GM12878 (cell line): ENCODE measurements around the gene KCNA1. TPM values are rescaled to one million over a fixed set of nuclear protein-coding genes. Genes with fewer than 3 reads are reported as not detected.

Experiments used
- ATAC-seq: fragments of 200-7000 bp; cut with Tn5 transposase; 3 replicates; pipeline ENCODE4 v1.9.1; 2020; ENCODE audit warnings: mild to moderate bottlenecking, moderate library complexity
- BruUV-seq: library from RNA; stranded (reverse); fragments of 400-500 nt; replicated peaks from 2 replicates; lab custom pipeline; 2021; lab: Mats Ljungman, UMichigan
- CTCF ChIA-PET: fragments of 300-600 bp; sonication (Branson Sonifier 250); formaldehyde crosslinking; extraction: SDS; loops from one replicate; lab custom pipeline; 2021; ENCODE audit warnings: inconsistent platforms; lab: Yijun Ruan, JAX
- POLR2A ChIA-PET: fragments of 350-600 bp; formaldehyde crosslinking; extraction: SDS; loops from one replicate; lab custom pipeline; 2021; ENCODE audit warnings: inconsistent platforms; lab: Charles Lee
- RAD21 ChIA-PET: fragments of 300-600 bp; sonication (Branson Sonifier 250); formaldehyde crosslinking; loops from one replicate; lab custom pipeline; 2023; ENCODE audit warnings: antibody characterized with exemption; ENCODE audit not compliant: unreplicated experiment; lab: Charles Lee
- SMC1A ChIA-PET: fragments of 300-600 bp; sonication (Branson Sonifier 250); formaldehyde crosslinking; loops from one replicate; lab custom pipeline; 2023; ENCODE audit not compliant: unreplicated experiment, uncharacterized antibody; lab: Charles Lee
- DNase-seq: peaks from one replicate; pipeline ENCODE4 v3.0.0-alpha.2; 2011; ENCODE audit warnings: low read depth, low spot score
- FAIRE-seq: peaks from 3 replicates; lab custom pipeline; 2011; peaks lifted over from hg19 to GRCh38; lab: Jason Lieb, UNC
- H2AFZ ChIP-seq: 2 replicates; pipeline ENCODE4 v1.6.0; 2011; ENCODE audit warnings: low read depth, low read length, control low read depth; ENCODE audit not compliant: control insufficient read depth
- H3K27ac ChIP-seq: 2 replicates; pipeline ENCODE4 v1.5.1; 2011; ENCODE audit warnings: control low read depth; ENCODE audit not compliant: control insufficient read depth, insufficient read depth
- H3K27me3 ChIP-seq, 2 experiments: replicated peaks in 1 of 2; 2 replicates each; pipeline versions ENCODE4 v1.6.0 to v1.6.1; 2011; ENCODE audit warnings: low read length in 1 of 2; ENCODE audit not compliant: control insufficient read depth in 2 of 2, insufficient read depth in 2 of 2
- H3K36me3 ChIP-seq, 2 experiments: 2 replicates each; pipeline ENCODE4 v1.5.1; 2011; ENCODE audit warnings: low read length in 1 of 2; ENCODE audit not compliant: control insufficient read depth in 2 of 2, insufficient read depth in 2 of 2
- H3K4me1 ChIP-seq: 2 replicates; pipeline ENCODE4 v1.6.1; 2011; ENCODE audit warnings: mild to moderate bottlenecking, low read length, moderate library complexity, mixed read lengths; ENCODE audit not compliant: control insufficient read depth, insufficient read depth
- H3K4me2 ChIP-seq: 2 replicates; pipeline ENCODE4 v1.6.0; 2011; ENCODE audit warnings: control low read depth; ENCODE audit not compliant: control insufficient read depth, insufficient read depth
- H3K4me3 ChIP-seq: fragments of 200-600 bp; sonication (generic); 2 replicates; pipeline ENCODE4 v1.5.1; 2016
- H3K79me2 ChIP-seq: 2 replicates; pipeline ENCODE4 v1.6.0; 2011; ENCODE audit warnings: low read length; ENCODE audit not compliant: control insufficient read depth, insufficient read depth
- H3K9ac ChIP-seq: 2 replicates; pipeline ENCODE4 v1.8.0; 2011; ENCODE audit warnings: low read length, control low read depth, mixed read lengths; ENCODE audit not compliant: control insufficient read depth, insufficient read depth
- H3K9me3 ChIP-seq: replicated peaks from 3 replicates; pipeline ENCODE4 v1.5.1; 2011; ENCODE audit warnings: mild to moderate bottlenecking, low read length; ENCODE audit not compliant: control insufficient read depth, insufficient read depth
- H4K20me1 ChIP-seq: 2 replicates; pipeline ENCODE4 v1.6.0; 2011; ENCODE audit not compliant: control insufficient read depth, insufficient read depth
- CBFB ChIP-seq: IDR thresholded peaks from 2 replicates; pipeline ENCODE4 v1.6.1; 2016; ENCODE audit warnings: antibody characterized with exemption, low read depth
- CBX5 ChIP-seq: sonication (generic); IDR thresholded peaks from 2 replicates; pipeline ENCODE4 v1.6.1; 2016; ENCODE audit warnings: low read depth, moderate library complexity, mild to moderate bottlenecking, inconsistent platforms
- DPF2 ChIP-seq: fragments of 450-650 bp; IDR thresholded peaks from 2 replicates; pipeline ENCODE4 v1.6.1; 2017; ENCODE audit warnings: mild to moderate bottlenecking
- HDGF ChIP-seq: fragments of 450-650 bp; IDR thresholded peaks from 2 replicates; pipeline ENCODE4 v1.6.1; 2016; ENCODE audit warnings: antibody characterized with exemption
- IRF4 ChIP-seq: IDR thresholded peaks from 2 replicates; pipeline ENCODE4 v1.6.1; 2011; ENCODE audit warnings: low read depth, low read length
- NFIC ChIP-seq: IDR thresholded peaks from 2 replicates; pipeline ENCODE4 v1.6.1; 2012; ENCODE audit warnings: low read depth, mild to moderate bottlenecking, inconsistent platforms, low read length, moderate library complexity
- RUNX3 ChIP-seq: IDR thresholded peaks from 2 replicates; pipeline ENCODE4 v1.6.1; 2012; ENCODE audit warnings: low read length, inconsistent platforms
- TAF1 ChIP-seq: IDR thresholded peaks from 2 replicates; pipeline ENCODE4 v1.6.1; 2011; ENCODE audit warnings: mild to moderate bottlenecking, low read depth, low read length, borderline replicate concordance
- ZNF217 ChIP-seq: fragments of 450-650 bp; IDR thresholded peaks from 2 replicates; pipeline ENCODE4 v1.6.1; 2017; ENCODE audit warnings: antibody characterized with exemption, mild to moderate bottlenecking
- WGBS: methylation state at CpG from one replicate; pipeline ENCODE4 v1.1.6; 2016; ENCODE audit warnings: low lambda C conversion rate; ENCODE audit not compliant: insufficient replicate concordance, insufficient coverage; ENCODE audit errors: missing lambda C conversion rate; 5-methylcytosine and 5-hydroxymethylcytosine counted together
- in situ Hi-C: fragments of 300-500 bp; cut with MboI; formaldehyde crosslinking; loops from 9 replicates; pipeline ENCODE4 v1.14.3; 2018; ENCODE audit warnings: mixed read lengths
- intact Hi-C: fragments of 100-400 bp; cut with micrococcal nuclease; formaldehyde crosslinking; loops from one replicate; pipeline ENCODE4 v1.14.2; 2022; ENCODE audit not compliant: unreplicated experiment
- polyA plus RNA-seq, 11 experiments: library from polyadenylated mRNA; depleted of rRNA in 4 of 11; unstranded in 6 of 11; stranded (reverse) in 5 of 11; fragments of >200 nt; fragmentation: Nextera tagmentation in 4 of 11; fragmentation: Illumina TruSeq in 1 of 11; extraction: Ambion mirVana in 4 of 11; extraction: Trizol in 1 of 11; gene quantifications; 1 replicate in 1 of 11; 2 replicates in 10 of 11; pipeline versions ENCODE4 v1.2.1 to v1.2.3, GENCODE V29; 2011 to 2016; ENCODE audit warnings: inconsistent platforms in 2 of 11, missing spikeins in 2 of 11, low read depth in 1 of 11
- total RNA-seq, 4 experiments: library from RNA; depleted of rRNA in 3 of 4; stranded (reverse); fragments of >200 nt in 3 of 4; fragmentation: Illumina TruSeq in 1 of 4; extraction: Trizol in 1 of 4; gene quantifications; 2 replicates each; pipeline versions ENCODE4 v1.2.1 to v1.2.3, GENCODE V29; 2013 to 2021
- TF ChIP-seq, protein P1 (sequence below): IDR thresholded peaks from 2 replicates; pipeline ENCODE4 v1.6.1; 2012; ENCODE audit warnings: mild to moderate bottlenecking, low read depth, low read length
- TF ChIP-seq, protein P2 (sequence below): IDR thresholded peaks from 2 replicates; pipeline ENCODE4 v1.6.1; 2011; ENCODE audit warnings: borderline replicate concordance, low read depth, mild to moderate bottlenecking, moderate library complexity, low read length; ENCODE audit not compliant: insufficient read depth, poor library complexity, severe bottlenecking
- TF ChIP-seq, protein P3 (sequence below): fragments of 450-650 bp; formaldehyde crosslinking; IDR thresholded peaks from 2 replicates; pipeline ENCODE4 v1.5.0; 2022; ENCODE audit warnings: mild to moderate bottlenecking, missing genetic modification characterization

The KCNA1 gene
- total and polyA plus RNA-seq, 10 of the 15 experiments (the other 5 are each of a cell fraction or from before 2014, with no cell fraction given) = 0.05 to 0.77 (median 0.33) TPM

DNA sequence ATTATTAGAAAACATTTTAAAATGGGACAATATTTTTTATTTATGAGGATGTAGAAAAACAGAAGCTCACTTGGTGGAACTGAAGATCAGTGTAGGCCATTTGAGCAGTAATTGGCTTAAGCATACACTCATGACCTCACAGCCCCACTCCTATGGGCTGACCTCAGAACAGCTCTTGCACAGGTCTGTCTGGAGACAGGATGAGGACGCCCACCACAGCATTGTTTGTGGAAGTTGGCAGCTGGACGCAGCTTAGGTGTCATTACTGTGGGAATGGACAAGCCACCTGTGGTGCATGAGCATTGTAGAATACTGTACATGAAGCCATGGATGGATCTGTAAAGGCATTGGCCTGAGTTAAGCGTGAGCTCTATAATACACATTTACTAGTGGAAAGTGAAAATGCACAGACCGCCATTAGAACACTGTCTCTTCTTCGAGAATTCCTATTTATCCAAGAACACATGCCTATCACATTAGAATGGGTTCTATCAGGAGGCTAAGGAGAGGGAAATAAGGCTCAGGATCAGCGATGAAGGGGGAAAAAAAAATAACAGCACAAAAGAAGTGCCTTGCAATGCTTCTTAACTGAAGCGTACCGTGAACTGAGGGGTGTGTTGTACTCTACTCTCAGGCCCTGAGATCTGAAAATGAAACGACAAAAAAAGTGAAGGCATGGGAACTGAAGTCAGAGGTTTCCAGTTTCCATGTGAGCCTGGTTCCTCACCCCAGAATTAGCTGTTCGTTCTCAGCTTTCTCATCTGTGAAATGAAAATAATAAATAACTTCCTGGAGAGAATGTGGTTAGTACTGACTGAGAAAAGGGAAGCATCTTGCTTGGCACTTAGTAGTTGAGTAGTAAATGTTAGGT is 33.6 kb downstream of the KCNA1 start (continued):
- TF ChIP-seq, protein P1, sequence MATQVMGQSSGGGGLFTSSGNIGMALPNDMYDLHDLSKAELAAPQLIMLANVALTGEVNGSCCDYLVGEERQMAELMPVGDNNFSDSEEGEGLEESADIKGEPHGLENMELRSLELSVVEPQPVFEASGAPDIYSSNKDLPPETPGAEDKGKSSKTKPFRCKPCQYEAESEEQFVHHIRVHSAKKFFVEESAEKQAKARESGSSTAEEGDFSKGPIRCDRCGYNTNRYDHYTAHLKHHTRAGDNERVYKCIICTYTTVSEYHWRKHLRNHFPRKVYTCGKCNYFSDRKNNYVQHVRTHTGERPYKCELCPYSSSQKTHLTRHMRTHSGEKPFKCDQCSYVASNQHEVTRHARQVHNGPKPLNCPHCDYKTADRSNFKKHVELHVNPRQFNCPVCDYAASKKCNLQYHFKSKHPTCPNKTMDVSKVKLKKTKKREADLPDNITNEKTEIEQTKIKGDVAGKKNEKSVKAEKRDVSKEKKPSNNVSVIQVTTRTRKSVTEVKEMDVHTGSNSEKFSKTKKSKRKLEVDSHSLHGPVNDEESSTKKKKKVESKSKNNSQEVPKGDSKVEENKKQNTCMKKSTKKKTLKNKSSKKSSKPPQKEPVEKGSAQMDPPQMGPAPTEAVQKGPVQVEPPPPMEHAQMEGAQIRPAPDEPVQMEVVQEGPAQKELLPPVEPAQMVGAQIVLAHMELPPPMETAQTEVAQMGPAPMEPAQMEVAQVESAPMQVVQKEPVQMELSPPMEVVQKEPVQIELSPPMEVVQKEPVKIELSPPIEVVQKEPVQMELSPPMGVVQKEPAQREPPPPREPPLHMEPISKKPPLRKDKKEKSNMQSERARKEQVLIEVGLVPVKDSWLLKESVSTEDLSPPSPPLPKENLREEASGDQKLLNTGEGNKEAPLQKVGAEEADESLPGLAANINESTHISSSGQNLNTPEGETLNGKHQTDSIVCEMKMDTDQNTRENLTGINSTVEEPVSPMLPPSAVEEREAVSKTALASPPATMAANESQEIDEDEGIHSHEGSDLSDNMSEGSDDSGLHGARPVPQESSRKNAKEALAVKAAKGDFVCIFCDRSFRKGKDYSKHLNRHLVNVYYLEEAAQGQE = no peak
- no peak for TF ChIP-seq TAF1
- TF ChIP-seq DPF2 = no peak

DNA sequence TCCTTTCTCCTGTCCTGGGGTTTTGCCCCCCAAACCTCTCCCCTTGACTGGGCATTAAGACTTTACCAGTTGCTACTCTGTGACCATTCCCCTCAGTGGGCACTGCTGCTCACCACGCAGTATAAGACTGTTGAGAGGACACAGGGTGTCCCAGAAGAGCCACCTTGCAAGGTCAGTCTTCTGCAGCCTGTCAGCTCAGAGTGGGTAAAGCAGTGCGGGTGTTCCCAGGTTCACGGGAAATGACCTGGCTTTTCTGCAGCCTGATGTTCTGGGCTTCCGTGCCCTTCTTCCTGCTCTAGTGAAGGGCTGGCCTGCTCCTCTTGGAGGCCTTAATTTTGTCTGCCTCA is 34.2 kb downstream of the KCNA1 start:
- H4K20me1 ChIP-seq = no peaks in the 10 kb centered on the region
- H3K4me1 ChIP-seq = peaks cover 32% of the 10 kb centered on the region
- H3K9ac ChIP-seq = peak overlapping the region; percentile 29; the same call in 1 of the 2 replicates
- H2AFZ ChIP-seq = peak overlapping the region; percentile 52
- no peaks in the 10 kb centered on the region for H3K79me2 ChIP-seq
- ChIA-PET POLR2A (interaction anchor here (1.0 kb wide), 1 partner anchor 86 kb away, joined by 3 read pairs; no protein-coding TSS in a partner anchor), SMC1A (interaction anchor here (1.4 to 2.3 kb wide), 4 partner anchors 36 to 86 kb away, joined by 3 to 13 read pairs (median 4); no protein-coding TSS in a partner anchor), CTCF (interaction anchor here (1.2 to 2.2 kb wide), 6 partner anchors 9 to 94 kb away, joined by 3 to 6 read pairs (median 4); no protein-coding TSS in a partner anchor), RAD21 (interaction anchor here (1.9 to 2.4 kb wide), 2 partner anchors 86 to 88 kb away, joined by 4 to 9 read pairs; no protein-coding TSS in a partner anchor)
- ATAC-seq (peak; percentile 69; the same call in 1 of the 3 replicates), FAIRE-seq (no peak), DNase-seq (no peak)
- H3K4me3 ChIP-seq = no peak overlapping the region
- H3K27me3 ChIP-seq = no peaks in the 10 kb centered on the region
- H3K9me3 ChIP-seq = no peaks in the 10 kb centered on the region
- peak overlapping the region; percentile 94 for H3K27ac ChIP-seq
- intact Hi-C loops (loop anchor here (5.0 kb wide), 1 partner anchor 58 kb away; no protein-coding TSS in a partner anchor), in situ Hi-C loops (no loop called here)
- peak overlapping the region; percentile 89 for H3K4me2 ChIP-seq
- 37% methylated on average over 4 of the region's 4 CpGs for WGBS
- H3K36me3 ChIP-seq = no peaks in the 10 kb centered on the region
- BruUV-seq = no TSS peak
- TF ChIP-seq NFIC = 0 out of 2 replicates have a peak, but pooled peaks have one; percentile 7
- 0 out of 2 replicates have a peak, but pooled peaks have one; percentile 39 for TF ChIP-seq ZNF217
- TF ChIP-seq CBX5 = 0 out of 2 replicates have a peak, but pooled peaks have one; percentile 14
- TF ChIP-seq RUNX3 = no peak
- no peak for TF ChIP-seq HDGF
- peak; percentile 57; the same call in 1 of the 2 replicates for TF ChIP-seq DPF2
- TF ChIP-seq, protein P2, sequence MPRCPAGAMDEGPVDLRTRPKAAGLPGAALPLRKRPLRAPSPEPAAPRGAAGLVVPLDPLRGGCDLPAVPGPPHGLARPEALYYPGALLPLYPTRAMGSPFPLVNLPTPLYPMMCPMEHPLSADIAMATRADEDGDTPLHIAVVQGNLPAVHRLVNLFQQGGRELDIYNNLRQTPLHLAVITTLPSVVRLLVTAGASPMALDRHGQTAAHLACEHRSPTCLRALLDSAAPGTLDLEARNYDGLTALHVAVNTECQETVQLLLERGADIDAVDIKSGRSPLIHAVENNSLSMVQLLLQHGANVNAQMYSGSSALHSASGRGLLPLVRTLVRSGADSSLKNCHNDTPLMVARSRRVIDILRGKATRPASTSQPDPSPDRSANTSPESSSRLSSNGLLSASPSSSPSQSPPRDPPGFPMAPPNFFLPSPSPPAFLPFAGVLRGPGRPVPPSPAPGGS = peak; percentile 4
- TF ChIP-seq IRF4 = no peak
- TF ChIP-seq, protein P3, sequence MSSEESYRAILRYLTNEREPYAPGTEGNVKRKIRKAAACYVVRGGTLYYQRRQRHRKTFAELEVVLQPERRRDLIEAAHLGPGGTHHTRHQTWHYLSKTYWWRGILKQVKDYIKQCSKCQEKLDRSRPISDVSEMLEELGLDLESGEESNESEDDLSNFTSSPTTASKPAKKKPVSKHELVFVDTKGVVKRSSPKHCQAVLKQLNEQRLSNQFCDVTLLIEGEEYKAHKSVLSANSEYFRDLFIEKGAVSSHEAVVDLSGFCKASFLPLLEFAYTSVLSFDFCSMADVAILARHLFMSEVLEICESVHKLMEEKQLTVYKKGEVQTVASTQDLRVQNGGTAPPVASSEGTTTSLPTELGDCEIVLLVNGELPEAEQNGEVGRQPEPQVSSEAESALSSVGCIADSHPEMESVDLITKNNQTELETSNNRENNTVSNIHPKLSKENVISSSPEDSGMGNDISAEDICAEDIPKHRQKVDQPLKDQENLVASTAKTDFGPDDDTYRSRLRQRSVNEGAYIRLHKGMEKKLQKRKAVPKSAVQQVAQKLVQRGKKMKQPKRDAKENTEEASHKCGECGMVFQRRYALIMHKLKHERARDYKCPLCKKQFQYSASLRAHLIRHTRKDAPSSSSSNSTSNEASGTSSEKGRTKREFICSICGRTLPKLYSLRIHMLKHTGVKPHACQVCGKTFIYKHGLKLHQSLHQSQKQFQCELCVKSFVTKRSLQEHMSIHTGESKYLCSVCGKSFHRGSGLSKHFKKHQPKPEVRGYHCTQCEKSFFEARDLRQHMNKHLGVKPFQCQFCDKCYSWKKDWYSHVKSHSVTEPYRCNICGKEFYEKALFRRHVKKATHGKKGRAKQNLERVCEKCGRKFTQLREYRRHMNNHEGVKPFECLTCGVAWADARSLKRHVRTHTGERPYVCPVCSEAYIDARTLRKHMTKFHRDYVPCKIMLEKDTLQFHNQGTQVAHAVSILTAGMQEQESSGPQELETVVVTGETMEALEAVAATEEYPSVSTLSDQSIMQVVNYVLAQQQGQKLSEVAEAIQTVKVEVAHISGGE = no peak
- TF ChIP-seq CBFB = 0 out of 2 replicates have a peak, but pooled peaks have one; percentile 11
